Activated CD8-positive, alpha-beta T cell treated with anti-CD3 and anti-CD28 coated beads, Interleukin-2, amount 10 ng/mL, durations not matched to agents 7 days and 5 days (primary cell): ENCODE results near the gene HES6. TPM values are rescaled to one million over a fixed set of nuclear protein-coding genes. Genes with fewer than 3 reads are reported as not detected.
A peak's percentile ranks its signal among the peaks of the same experiment; 100 is the strongest.

Experiments
- ATAC-seq: fragments of 150-1000 bp; cut with Tn5 transposase; one replicate; pipeline ENCODE4 v1.10.0; 2021; ENCODE audit warnings: moderate library complexity
- CTCF ChIA-PET: fragments of 350-600 bp; sonication (Branson Sonifier 250); formaldehyde crosslinking; loops from one replicate; lab custom pipeline; 2021; ENCODE audit warnings: antibody characterized with exemption; lab: Charles Lee
- POLR2A ChIA-PET: fragments of 350-600 bp; sonication (Branson Sonifier 250); formaldehyde crosslinking; loops from one replicate; lab custom pipeline; 2021; ENCODE audit warnings: antibody characterized with exemption; lab: Charles Lee
- DNase-seq: peaks from one replicate; pipeline ENCODE4 v3.0.0-alpha.2; 2020
- H3K27ac Mint-ChIP-seq: one replicate; pipeline ENCODE4 v1.8.0; 2021; ENCODE audit warnings: mild to moderate bottlenecking, mixed read lengths
- H3K27me3 Mint-ChIP-seq: one replicate; pipeline ENCODE4 v1.8.0; 2021; ENCODE audit warnings: low read depth, mixed read lengths
- H3K36me3 Mint-ChIP-seq: one replicate; pipeline ENCODE4 v1.8.0; 2021; ENCODE audit warnings: low read depth, mixed read lengths
- H3K4me1 Mint-ChIP-seq: one replicate; pipeline ENCODE4 v1.8.0; 2021; ENCODE audit warnings: low read depth, mixed read lengths
- H3K4me3 Mint-ChIP-seq: one replicate; pipeline ENCODE4 v1.8.0; 2021; ENCODE audit warnings: mild to moderate bottlenecking, mixed read lengths
- H3K9me3 Mint-ChIP-seq: one replicate; pipeline ENCODE4 v1.8.0; 2022; ENCODE audit warnings: mixed read lengths; ENCODE audit not compliant: insufficient read depth
- total RNA-seq, 2 experiments: library from RNA; stranded (reverse); gene quantifications; one replicate each; pipeline ENCODE4 v1.2.3, GENCODE V29; 2021

HES6 gene
- total RNA-seq, 2 experiments from 2014 or later, result 4.7 to 4.8 TPM

DNA sequence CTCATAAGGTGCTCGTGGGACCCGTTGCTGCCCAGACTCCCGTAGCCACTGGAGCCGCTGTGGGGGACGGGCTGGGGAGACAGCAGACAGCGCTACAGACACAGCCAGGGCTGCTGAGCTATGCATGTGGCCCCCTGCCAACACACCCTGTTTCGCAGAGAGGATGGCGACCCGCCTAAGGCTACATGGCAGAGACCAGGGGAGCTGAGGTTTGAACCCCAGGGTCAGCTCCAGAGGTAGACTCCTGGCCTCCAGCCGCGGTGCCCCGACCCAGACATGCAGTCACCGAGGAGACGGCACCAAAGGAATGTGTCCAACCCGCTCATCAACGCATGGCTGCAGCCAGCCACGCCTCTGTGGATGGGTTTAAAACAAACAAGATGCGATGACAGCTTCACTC is 21.0 kb upstream of the HES6 start:
- peaks cover 9% of the 10 kb centered on the region for H3K36me3 Mint-ChIP-seq
- no peaks in the 10 kb centered on the region for H3K9me3 Mint-ChIP-seq
- DNase-seq (no peak), ATAC-seq (no peak)
- H3K4me1 Mint-ChIP-seq, result peaks cover 5% of the 10 kb centered on the region
- no peak overlapping the region for H3K27ac Mint-ChIP-seq
- POLR2A ChIA-PET, result no interaction called here
- no peaks in the 10 kb centered on the region for H3K27me3 Mint-ChIP-seq
- CTCF ChIA-PET, result interaction anchor here (0.7 to 1.6 kb wide), 4 partner anchors 9 to 402 kb away, joined by 3 to 4 read pairs (median 4); no protein-coding TSS in a partner anchor
- H3K4me3 Mint-ChIP-seq, result no peak overlapping the region

DNA sequence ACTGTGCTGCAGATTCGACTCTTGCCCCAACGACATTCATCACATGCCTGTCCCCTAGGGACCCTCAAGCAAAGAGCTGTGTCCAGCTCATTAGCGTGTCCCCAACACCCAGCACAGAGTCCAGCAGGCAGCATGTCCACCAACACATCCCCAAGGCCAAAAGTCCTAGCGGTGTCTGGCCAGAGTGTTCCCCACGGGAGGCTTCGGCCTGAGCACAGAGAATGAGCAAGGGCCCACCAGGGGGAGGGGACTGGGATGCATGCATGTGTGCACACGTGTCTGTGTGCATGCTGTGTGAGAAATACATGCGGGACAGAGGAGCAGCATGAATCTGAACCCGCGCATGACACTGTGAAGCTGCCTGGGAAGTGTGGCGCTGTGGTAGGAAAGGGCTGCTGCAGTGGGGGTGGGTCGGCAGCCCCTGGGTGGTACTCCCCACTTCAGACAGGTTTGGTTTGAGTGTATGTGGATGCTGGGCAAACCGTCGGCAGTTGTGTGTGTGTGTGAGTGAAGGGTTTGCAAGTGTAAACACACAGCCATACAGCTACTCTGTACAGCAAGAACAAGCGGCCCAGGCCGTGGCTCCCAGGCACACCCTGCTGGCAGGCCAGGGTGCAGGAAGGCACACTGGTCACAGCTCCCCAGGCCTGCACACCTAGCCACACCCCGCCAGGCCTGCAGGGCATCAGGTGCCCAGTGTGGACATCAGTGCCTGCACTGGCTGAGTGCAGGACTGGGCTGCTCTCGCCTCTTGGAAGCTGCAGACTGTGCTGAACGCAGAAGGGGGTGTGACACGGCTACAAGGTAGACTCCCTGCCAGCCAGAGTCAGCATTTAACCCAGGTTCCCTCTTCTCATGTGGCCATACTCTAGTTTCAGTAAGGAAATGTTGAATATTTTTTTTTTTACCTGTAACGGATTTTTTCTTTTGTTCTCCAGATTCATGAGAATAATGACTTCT is 19.5 kb upstream of the HES6 start:
- CTCF ChIA-PET, result interaction anchor here (1.0 kb wide), 1 partner anchor 9 kb away, joined by 3 read pairs; no protein-coding TSS in a partner anchor
- Mint-ChIP-seq H3K36me3 (peaks cover 15% of the 10 kb centered on the region), H3K27ac (no peak overlapping the region), H3K4me1 (peaks cover 5% of the 10 kb centered on the region), H3K27me3 (no peaks in the 10 kb centered on the region), H3K4me3 (no peak overlapping the region), H3K9me3 (no peaks in the 10 kb centered on the region)
- POLR2A ChIA-PET, result no interaction called here
- ATAC-seq, result no peak
- no peak for DNase-seq

DNA sequence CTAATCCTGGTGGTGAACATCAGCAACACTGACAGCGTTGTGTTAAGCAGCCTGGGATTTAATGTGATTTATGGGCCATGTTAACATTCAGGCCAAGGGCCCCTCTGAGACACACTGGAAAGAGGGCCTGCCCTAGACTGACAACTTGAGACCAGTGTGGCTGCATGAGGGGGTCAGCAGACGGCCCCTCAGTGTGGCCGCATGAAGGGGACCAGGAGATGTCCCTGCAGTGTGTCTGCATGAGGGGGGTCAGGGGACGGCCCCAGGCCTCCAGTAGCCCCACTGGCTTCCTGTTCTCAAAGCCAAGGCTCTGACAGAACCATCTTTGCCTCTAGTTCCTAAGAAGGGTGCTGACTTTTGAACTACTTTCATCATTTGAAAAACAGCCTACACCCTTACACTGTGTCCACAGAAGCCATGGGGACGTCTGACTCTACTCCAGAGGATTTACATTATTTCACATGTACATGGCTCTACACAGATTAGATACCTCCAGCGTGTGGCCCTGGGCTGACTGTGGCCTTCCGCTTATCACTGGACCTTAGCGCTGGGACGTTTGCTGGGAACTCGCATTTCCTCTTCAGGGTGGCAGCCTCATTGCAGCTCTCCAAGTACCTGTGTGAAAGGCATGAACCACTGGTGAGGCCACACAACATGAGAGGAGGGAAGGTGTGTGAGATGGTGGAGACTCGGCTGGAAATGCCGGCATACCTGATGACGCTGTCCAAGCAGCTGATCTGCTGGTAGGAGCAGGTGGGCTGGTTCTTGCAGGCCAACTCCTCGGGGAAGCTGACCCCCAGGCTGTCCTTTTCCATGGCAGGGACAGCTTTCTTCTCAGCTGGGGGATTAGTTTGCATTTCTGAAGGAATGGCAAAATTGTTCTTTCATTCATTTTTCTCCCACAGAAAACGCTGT is 18.2 kb upstream of the HES6 start:
- ChIA-PET CTCF (no interaction called here), POLR2A (no interaction called here)
- H3K4me3 Mint-ChIP-seq, result no peak overlapping the region
- H3K9me3 Mint-ChIP-seq, result no peaks in the 10 kb centered on the region
- H3K27ac Mint-ChIP-seq, result no peak overlapping the region
- no peak for DNase-seq
- H3K36me3 Mint-ChIP-seq, result peaks cover 16% of the 10 kb centered on the region
- ATAC-seq, result no peak
- H3K4me1 Mint-ChIP-seq, result no peaks in the 10 kb centered on the region
- H3K27me3 Mint-ChIP-seq, result no peaks in the 10 kb centered on the region

DNA sequence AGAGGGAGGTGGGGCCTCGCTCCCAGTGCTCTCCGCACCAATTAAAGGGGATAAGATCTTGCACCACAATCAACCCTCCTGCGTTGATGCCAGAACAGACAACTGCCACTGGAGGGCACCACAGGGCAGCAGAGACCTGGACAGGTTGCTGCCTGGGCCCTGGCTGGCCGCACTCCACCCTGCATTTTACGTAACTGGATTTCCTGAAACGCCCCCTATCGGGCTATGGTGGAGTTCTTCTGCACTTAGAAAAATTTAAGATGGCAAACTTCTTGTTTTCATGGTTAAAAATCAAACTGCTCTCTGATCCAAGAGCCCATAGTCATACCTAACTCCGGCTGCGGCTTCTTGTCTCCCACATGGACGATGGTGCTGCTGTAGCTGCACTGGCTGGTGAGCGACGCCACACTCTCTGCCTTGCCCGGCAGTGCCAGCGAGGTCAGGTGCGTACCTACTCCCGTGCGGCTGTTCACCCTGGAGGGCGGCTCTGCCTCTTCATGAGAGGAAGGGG is 16.8 kb upstream of the HES6 start:
- Mint-ChIP-seq H3K4me1 (no peaks in the 10 kb centered on the region), H3K27me3 (no peaks in the 10 kb centered on the region), H3K27ac (no peak overlapping the region), H3K4me3 (no peak overlapping the region), H3K36me3 (peaks cover 18% of the 10 kb centered on the region), H3K9me3 (no peaks in the 10 kb centered on the region)
- ChIA-PET POLR2A (no interaction called here), CTCF (interaction anchor here (1.1 to 1.3 kb wide), 2 partner anchors 278 to 405 kb away, joined by 3 read pairs; no protein-coding TSS in a partner anchor)
- ATAC-seq (peak; percentile 93), DNase-seq (peak; percentile 79)

DNA sequence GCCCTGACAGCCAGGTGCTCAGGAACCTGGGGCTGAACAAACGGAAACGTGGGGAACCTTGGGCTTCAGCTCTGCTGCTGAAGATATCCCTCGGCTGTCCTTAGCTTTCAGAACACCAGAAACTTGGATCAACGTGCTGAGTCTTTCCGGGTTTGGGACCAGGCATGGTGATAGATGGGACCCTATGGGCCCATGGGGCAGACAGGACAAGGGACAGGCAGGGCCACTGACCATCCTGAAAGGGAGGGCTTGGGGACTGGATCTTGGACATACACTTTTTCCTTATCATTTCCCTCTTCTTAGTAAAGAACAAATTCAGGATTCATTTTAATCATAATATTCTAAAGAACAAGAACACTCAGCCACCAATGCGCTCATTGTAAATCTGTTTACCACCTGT is 16.3 kb upstream of the HES6 start:
- no peak for ATAC-seq
- H3K4me1 Mint-ChIP-seq, result no peaks in the 10 kb centered on the region
- no peaks in the 10 kb centered on the region for H3K9me3 Mint-ChIP-seq
- no peak overlapping the region for H3K4me3 Mint-ChIP-seq
- no peak for DNase-seq
- POLR2A ChIA-PET, result no interaction called here
- H3K36me3 Mint-ChIP-seq, result peaks cover 19% of the 10 kb centered on the region
- CTCF ChIA-PET, result interaction anchor here (1.0 to 1.4 kb wide), 5 partner anchors 8 to 404 kb away, joined by 3 to 5 read pairs (median 3); no protein-coding TSS in a partner anchor
- H3K27me3 Mint-ChIP-seq, result no peaks in the 10 kb centered on the region
- no peak overlapping the region for H3K27ac Mint-ChIP-seq

DNA sequence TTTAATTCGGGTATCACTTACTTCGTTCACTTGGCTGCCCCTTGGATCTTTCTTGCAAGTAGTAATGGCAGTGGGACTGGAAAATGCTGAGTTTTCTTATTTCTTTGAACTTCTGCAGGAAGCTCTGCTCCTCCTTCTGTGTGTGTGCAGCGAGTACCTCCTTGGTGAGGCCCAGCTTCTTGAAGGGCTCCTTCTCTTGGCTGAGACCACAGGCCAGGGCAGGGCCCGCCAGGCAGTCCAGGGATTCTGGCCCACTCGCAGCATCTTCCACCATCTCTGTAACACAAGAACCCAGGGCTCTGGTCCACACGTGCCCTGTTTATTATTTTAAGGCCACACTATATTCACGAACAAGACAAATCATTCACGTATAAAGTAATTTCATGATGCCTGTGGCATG is 15.8 kb upstream of the HES6 start:
- Mint-ChIP-seq H3K36me3 (peaks cover 21% of the 10 kb centered on the region), H3K4me1 (no peaks in the 10 kb centered on the region), H3K4me3 (no peak overlapping the region), H3K27me3 (no peaks in the 10 kb centered on the region), H3K9me3 (no peaks in the 10 kb centered on the region), H3K27ac (no peak overlapping the region)
- CTCF ChIA-PET, result interaction anchor here (1.0 to 1.4 kb wide), 5 partner anchors 8 to 404 kb away, joined by 3 to 5 read pairs (median 3); no protein-coding TSS in a partner anchor
- DNase-seq (no peak), ATAC-seq (no peak)
- POLR2A ChIA-PET, result no interaction called here

DNA sequence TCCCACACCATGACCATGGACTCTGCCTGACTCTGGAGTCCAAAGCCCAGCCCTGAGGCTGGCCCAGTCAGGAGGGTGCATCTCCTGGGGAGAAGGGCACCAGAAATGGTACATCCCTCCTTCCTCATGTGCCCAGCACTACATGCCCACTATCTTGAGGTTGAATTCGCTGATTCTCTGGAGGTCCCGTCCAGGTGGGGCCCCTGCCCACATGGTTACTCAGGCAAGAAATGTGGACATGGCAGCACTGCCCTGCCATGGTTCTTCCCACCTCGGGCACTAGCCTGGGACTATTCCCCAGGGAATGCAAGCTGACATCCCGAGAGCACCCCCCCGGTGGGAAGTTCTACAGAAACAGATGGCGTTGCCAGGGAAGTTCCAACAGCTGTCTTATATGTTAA is 15.3 kb upstream of the HES6 start:
- no peaks in the 10 kb centered on the region for H3K9me3 Mint-ChIP-seq
- CTCF ChIA-PET, result interaction anchor here (1.1 to 2.2 kb wide), 5 partner anchors 8 to 403 kb away, joined by 3 to 22 read pairs (median 3); no protein-coding TSS in a partner anchor
- DNase-seq (no peak), ATAC-seq (no peak)
- H3K4me1 Mint-ChIP-seq, result no peaks in the 10 kb centered on the region
- H3K27ac Mint-ChIP-seq, result no peak overlapping the region
- no peak overlapping the region for H3K4me3 Mint-ChIP-seq
- no peaks in the 10 kb centered on the region for H3K27me3 Mint-ChIP-seq
- POLR2A ChIA-PET, result no interaction called here
- H3K36me3 Mint-ChIP-seq, result peaks cover 18% of the 10 kb centered on the region

DNA sequence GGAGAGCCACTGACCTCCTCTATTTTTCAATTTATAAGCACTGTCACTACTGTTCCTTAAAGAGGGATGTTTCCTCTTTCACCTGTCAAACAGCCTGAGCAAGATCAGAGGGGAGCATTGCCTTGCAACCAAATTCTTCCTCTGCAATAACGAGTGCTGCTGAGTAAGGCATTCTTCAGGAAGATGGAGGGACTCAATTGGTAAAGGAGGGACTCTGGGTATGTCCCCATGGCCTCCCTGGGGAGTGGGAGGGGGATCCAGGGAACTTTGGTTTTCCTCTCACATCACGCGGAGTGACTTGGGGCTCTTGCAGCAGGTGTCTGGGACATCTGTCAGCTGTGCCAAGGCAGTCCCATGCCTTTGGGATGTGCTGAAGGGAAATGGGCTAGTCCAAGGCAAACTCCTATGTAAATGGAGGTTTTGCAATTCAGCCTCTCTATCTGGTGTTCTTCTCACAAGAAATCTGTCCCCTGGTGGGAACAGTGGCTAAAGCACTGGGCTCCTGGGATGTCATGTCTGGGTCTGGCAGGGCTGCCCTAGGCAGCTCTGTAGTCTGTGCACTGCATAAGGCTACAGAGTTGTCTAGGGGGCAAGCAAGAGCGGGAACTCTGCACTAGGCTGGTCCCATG is 14.4 kb upstream of the HES6 start:
- DNase-seq (no peak), ATAC-seq (no peak)
- POLR2A ChIA-PET, result no interaction called here
- Mint-ChIP-seq H3K36me3 (peaks cover 14% of the 10 kb centered on the region), H3K27ac (no peak overlapping the region), H3K4me3 (no peak overlapping the region), H3K27me3 (no peaks in the 10 kb centered on the region), H3K9me3 (no peaks in the 10 kb centered on the region), H3K4me1 (no peaks in the 10 kb centered on the region)
- CTCF ChIA-PET, result interaction anchor here (2.2 kb wide), 1 partner anchor 9 kb away, joined by 22 read pairs; no protein-coding TSS in a partner anchor

DNA sequence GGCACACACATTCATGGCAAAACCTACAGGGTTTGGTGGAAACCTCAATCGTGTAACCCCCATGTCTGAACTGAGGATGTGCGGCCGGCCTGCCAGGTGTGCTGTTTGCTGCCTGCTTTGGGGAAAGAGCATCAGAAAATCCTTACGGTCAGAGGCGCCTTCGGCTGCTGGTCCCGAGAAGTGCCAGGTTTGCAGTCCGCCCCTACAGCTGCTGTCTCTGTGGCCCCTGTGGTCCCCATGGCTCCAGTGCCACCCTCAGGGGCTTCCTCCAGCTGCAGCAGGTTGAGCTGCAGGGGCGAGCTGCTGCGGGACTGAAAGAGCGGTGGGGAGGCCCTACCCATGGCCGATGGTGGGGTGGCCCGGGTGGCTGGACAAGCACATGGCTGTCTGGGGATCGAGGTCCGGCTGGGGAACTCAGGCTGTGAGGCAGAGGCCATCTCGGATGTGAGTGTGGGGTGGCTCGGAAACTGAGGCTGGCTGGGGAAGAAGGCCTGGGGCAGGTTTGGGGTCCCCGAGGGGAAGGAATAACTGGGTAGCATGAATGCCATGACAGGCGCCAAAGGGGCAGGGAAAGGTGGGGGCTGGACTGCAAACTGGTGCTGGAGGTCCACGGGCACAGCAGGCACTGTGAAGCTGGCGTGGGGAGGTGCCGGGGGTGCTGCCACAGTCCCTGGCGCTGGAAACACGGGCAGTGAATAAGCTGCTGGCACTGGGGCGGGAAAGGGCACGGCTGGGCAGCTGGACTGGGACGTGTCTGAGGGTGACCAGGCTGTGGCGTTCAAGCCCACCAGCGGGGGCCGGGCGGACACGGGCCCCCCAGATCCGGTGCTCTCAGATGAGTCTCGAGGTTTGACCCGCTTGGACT is 13.2 kb upstream of the HES6 start:
- no peak overlapping the region for H3K27ac Mint-ChIP-seq
- H3K27me3 Mint-ChIP-seq, result no peaks in the 10 kb centered on the region
- no peak overlapping the region for H3K4me3 Mint-ChIP-seq
- ChIA-PET POLR2A (no interaction called here), CTCF (interaction anchor here (1.2 to 2.2 kb wide), 2 partner anchors 10 to 11 kb away, joined by 7 to 22 read pairs; no protein-coding TSS in a partner anchor)
- H3K4me1 Mint-ChIP-seq, result no peaks in the 10 kb centered on the region
- peaks cover 15% of the 10 kb centered on the region for H3K36me3 Mint-ChIP-seq
- no peak for ATAC-seq
- DNase-seq, result no peak
- no peaks in the 10 kb centered on the region for H3K9me3 Mint-ChIP-seq

DNA sequence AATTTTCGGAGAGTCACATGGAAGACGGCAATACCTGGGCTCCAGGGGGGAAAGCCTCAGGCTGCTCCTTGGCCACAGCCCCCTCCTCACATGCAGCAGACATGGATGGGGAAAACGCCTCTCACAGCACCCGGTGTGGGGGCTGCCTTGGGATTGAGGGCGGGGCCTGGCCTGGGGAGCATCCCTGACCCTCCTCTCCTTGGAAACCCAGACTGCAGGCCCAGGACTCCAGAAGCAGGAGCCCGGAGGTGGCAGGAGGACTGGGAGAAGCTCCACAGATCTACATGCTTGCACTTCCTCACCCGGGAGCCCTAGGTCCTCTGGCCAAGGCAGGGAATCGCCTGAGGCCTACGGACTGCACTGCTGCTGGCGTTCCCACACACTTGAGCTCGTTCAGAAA is 12.1 kb upstream of the HES6 start:
- H3K36me3 Mint-ChIP-seq, result peaks cover 15% of the 10 kb centered on the region

More for the DNA sequence above, 12.1 kb upstream of the HES6 start:
- ATAC-seq (no peak), DNase-seq (no peak)
- no peak overlapping the region for H3K27ac Mint-ChIP-seq
- ChIA-PET POLR2A (no interaction called here), CTCF (interaction anchor here (1.2 kb wide), 1 partner anchor 12 kb away, joined by 7 read pairs; no protein-coding TSS in a partner anchor)
- no peaks in the 10 kb centered on the region for H3K9me3 Mint-ChIP-seq
- H3K27me3 Mint-ChIP-seq, result no peaks in the 10 kb centered on the region
- no peaks in the 10 kb centered on the region for H3K4me1 Mint-ChIP-seq
- no peak overlapping the region for H3K4me3 Mint-ChIP-seq
